Measurements from ENCODE around the gene SUCO.

The SUCO gene

GRCh38 chr1:172498857-172499256, 34.1 kb upstream of the SUCO start:
- TF ChIP-seq CTCF (IDR thresholded peaks at IDR 0.05; ENCODE audit: borderline replicate concordance, control extremely low read depth, extremely low read depth, insufficient read depth, missing control alignments): no peak
- in situ Hi-C loops (cut with MboI; ENCODE audit: low sequenced_read_pairs, unreplicated experiment): no loop called here
- DNase-seq (ENCODE audit: low spot score): no peak

GRCh38 chr1:172499636-172500141, 33.3 kb upstream of the SUCO start:
- in situ Hi-C loops (cut with MboI; ENCODE audit: low sequenced_read_pairs, unreplicated experiment): no loop called here
- DNase-seq (ENCODE audit: low spot score): no peak
- TF ChIP-seq CTCF (IDR thresholded peaks at IDR 0.05; ENCODE audit: borderline replicate concordance, control extremely low read depth, extremely low read depth, insufficient read depth, missing control alignments): no peak

DNA sequence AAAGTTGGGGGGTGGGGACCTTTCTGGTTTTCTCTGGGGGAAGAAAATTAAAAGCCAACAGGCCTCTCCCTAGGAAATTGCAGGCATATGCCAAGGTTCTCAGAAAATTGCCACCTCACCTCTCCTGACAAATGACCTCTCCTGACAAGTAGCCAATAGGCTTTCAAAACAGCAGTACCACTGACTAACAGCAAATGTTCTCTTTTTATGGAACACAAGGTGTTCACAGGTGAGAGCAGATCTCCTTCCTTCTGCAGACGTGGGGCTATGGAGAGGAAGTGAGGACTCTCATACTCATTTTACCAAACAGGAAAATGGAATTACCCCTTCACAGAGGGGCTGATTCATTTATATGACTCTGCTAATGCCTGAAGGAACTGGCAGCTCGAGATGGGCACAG, 32.7 kb upstream of the SUCO start:
- TF ChIP-seq CTCF (IDR thresholded peaks at IDR 0.05; ENCODE audit: borderline replicate concordance, control extremely low read depth, extremely low read depth, insufficient read depth, missing control alignments): no peak
- DNase-seq (ENCODE audit: low spot score): no peak
- in situ Hi-C loops (cut with MboI; ENCODE audit: low sequenced_read_pairs, unreplicated experiment): no loop called here

DNA sequence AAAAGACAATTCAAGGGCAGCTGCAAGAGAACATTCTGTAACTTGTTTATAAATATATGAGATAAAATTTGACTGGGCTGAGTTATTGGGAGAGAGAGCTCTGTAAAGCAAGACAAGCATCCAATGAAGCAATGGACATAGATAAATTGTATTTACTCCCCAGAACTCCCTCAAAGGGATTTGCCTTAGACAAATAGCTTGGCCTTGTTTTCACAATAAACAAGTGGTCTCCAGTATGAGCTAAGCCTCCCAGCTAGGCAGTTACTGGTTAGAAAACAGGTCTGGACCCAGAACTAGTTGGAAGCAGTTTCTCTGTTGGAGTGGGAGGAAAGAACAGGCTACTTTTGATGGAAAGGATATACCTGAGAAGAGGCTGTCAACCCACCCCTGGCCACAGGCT, 25.2 kb upstream of the SUCO start:
- no peak for DNase-seq (ENCODE audit: low spot score)
- in situ Hi-C loops (cut with MboI; ENCODE audit: low sequenced_read_pairs, unreplicated experiment): no loop called here
- TF ChIP-seq CTCF (IDR thresholded peaks at IDR 0.05; ENCODE audit: borderline replicate concordance, control extremely low read depth, extremely low read depth, insufficient read depth, missing control alignments): no peak

GRCh38 chr1:172510479-172510878, 22.5 kb upstream of the SUCO start:
- in situ Hi-C loops (cut with MboI; ENCODE audit: low sequenced_read_pairs, unreplicated experiment): no loop called here
- no peak for DNase-seq (ENCODE audit: low spot score)
- TF ChIP-seq CTCF (IDR thresholded peaks at IDR 0.05; ENCODE audit: borderline replicate concordance, control extremely low read depth, extremely low read depth, insufficient read depth, missing control alignments): no peak

GRCh38 chr1:172512591-172512990, 20.4 kb upstream of the SUCO start:
- TF ChIP-seq CTCF (IDR thresholded peaks at IDR 0.05; ENCODE audit: borderline replicate concordance, control extremely low read depth, extremely low read depth, insufficient read depth, missing control alignments): no peak
- in situ Hi-C loops (cut with MboI; ENCODE audit: low sequenced_read_pairs, unreplicated experiment): no loop called here
- no peak for DNase-seq (ENCODE audit: low spot score)

GRCh38 chr1:172513479-172513878, 19.5 kb upstream of the SUCO start:
- no peak for TF ChIP-seq CTCF (IDR thresholded peaks at IDR 0.05; ENCODE audit: borderline replicate concordance, control extremely low read depth, extremely low read depth, insufficient read depth, missing control alignments)
- in situ Hi-C loops (cut with MboI; ENCODE audit: low sequenced_read_pairs, unreplicated experiment): no loop called here
- no peak for DNase-seq (ENCODE audit: low spot score)
